ENCODE results near the gene ATAD3C. TPM values are rescaled to one million over a fixed set of nuclear protein-coding genes. Genes with fewer than 3 reads are reported as not detected.
A peak's percentile ranks its signal among the peaks of the same experiment; 100 is the strongest.

ATAD3C gene
- total and polyA plus RNA-seq, 10 of the 15 experiments (the other 5 are each of a cell fraction or from before 2014, with no cell fraction given): 0.03 to 3.1 (median 0.86) TPM

DNA sequence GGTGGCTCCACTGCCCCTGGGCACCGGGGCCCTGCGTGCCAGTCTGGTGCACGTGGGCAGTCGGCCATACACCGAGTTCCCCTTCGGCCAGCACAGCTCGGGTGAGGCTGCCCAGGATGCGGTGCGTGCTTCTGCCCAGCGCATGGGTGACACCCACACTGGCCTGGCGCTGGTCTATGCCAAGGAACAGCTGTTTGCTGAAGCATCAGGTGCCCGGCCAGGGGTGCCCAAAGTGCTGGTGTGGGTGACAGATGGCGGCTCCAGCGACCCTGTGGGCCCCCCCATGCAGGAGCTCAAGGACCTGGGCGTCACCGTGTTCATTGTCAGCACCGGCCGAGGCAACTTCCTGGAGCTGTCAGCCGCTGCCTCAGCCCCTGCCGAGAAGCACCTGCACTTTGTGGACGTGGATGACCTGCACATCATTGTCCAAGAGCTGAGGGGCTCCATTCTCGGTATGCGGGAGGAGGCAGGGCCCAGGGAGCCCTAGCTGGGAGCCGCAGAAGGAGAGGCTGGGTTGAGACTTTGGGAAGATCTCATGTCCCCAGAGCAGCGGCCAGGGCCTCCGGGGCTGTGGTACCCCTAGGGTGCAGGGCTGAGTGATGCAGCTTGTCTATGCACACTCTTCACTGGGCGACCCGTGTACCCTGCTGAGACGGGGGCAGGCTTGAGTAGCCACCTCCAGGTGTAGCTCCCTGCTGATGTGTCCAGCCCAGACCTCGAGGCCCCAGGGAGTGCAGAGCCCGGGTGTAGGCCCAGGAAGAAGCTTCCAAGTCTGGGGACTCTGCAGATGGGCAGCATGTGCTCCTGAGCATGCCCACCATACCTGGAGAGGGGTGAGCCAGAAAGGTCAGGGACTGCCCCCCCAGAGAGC, 12.2 kb upstream of the ATAD3C start:
- 43% methylated on average over 27 of the region's 31 CpGs for WGBS (ENCODE audit: insufficient coverage, insufficient replicate concordance, low lambda C conversion rate, missing lambda C conversion rate)
- RAD21 ChIA-PET (ENCODE audit: unreplicated experiment): interaction anchor here (0.8 to 2.0 kb wide), 8 partner anchors 15 to 67 kb away, joined by 3 to 8 read pairs (median 4); partner anchors contain the start of genes AURKAIP1 and MRPL20
- no peak for DNase-seq (ENCODE audit: low read depth, low spot score)
- no peak for FAIRE-seq
- POLR2A ChIA-PET: interaction anchor here (0.7 to 1.7 kb wide), 6 partner anchors 14 to 66 kb away, joined by 3 to 10 read pairs (median 4); no protein-coding TSS in a partner anchor
- H3K4me1 ChIP-seq (ENCODE audit: control insufficient read depth, insufficient read depth, low read length): peaks cover 26% of the 10 kb centered on the region
- BruUV-seq (replicated peaks): no TSS peak
- H3K9ac ChIP-seq (ENCODE audit: control insufficient read depth, insufficient read depth, low read length): no peak overlapping the region
- H2AFZ ChIP-seq (ENCODE audit: control insufficient read depth, low read depth, low read length): no peak overlapping the region
- H3K27me3 ChIP-seq (replicated peaks in 1 of 2; ENCODE audit: control insufficient read depth in 2 of 2, insufficient read depth in 2 of 2, low read length in 1 of 2): peaks cover 0 to 11% of the 10 kb centered on the region in 2 experiments; a peak in 3 of 4 replicates
- no peak overlapping the region for H3K4me2 ChIP-seq (ENCODE audit: control insufficient read depth, insufficient read depth)
- peak; percentile 2; the same call in 2 of the 3 replicates for ATAC-seq
- intact Hi-C loops (cut with micrococcal nuclease; ENCODE audit: unreplicated experiment): no loop called here
- SMC1A ChIA-PET (ENCODE audit: uncharacterized antibody, unreplicated experiment): interaction anchor here (0.9 to 1.3 kb wide), 3 partner anchors 30 to 63 kb away, joined by 3 read pairs; no protein-coding TSS in a partner anchor
- H3K9me3 ChIP-seq (replicated peaks; ENCODE audit: control insufficient read depth, insufficient read depth, low read length): no peaks in the 10 kb centered on the region
- no peak for TF ChIP-seq IKZF2 (IDR thresholded peaks at IDR 0.05)
- no peak for TF ChIP-seq ZNF217 (IDR thresholded peaks at IDR 0.05)
- TF ChIP-seq MTA3 (IDR thresholded peaks at IDR 0.05; ENCODE audit: borderline replicate concordance, low read length): no peak
- TF ChIP-seq CUX1 (IDR thresholded peaks at IDR 0.05; ENCODE audit: insufficient replicate concordance, low read depth, low read length): no peak
- no peak overlapping the region for H3K4me3 ChIP-seq
- no peaks in the 10 kb centered on the region for H3K79me2 ChIP-seq (ENCODE audit: control insufficient read depth, insufficient read depth, low read length)
- H3K36me3 ChIP-seq (ENCODE audit: control insufficient read depth in 2 of 2, insufficient read depth in 2 of 2, low read length in 1 of 2): no peaks in the 10 kb centered on the region
- in situ Hi-C loops (cut with MboI): no loop called here
- H4K20me1 ChIP-seq (ENCODE audit: control insufficient read depth, insufficient read depth): no peaks in the 10 kb centered on the region
- no peak overlapping the region for H3K27ac ChIP-seq (ENCODE audit: control insufficient read depth, insufficient read depth)
- CTCF ChIA-PET: interaction anchor here (0.6 to 2.3 kb wide), 10 partner anchors 8 to 67 kb away, joined by 3 to 15 read pairs (median 6); partner anchors contain the start of gene AURKAIP1

All from GM12878 (cell line).